HCEC 1CT (cell line): ENCODE measurements around the gene SAMD10.
A peak's percentile ranks its signal among the peaks of the same experiment; 100 is the strongest.
"Not testable (repeated sequence)": the region's sequence is repeated elsewhere in the genome, so short reads cannot be mapped to it uniquely, and the experiment has no call there.

ENCODE experiments used
- DNase-seq: peaks from one replicate; pipeline ENCODE4 v3.0.0-alpha.2; 2017

The SAMD10 gene

GRCh38 chr20:63968136-63968927 lies 11.1 kb downstream of the SAMD10 start:
- no peak for DNase-seq

GRCh38 chr20:63967330-63968135 lies 11.9 kb downstream of the SAMD10 start:
- no peak for DNase-seq

- no peak for DNase-seq
Observed at GRCh38 chr20:63966944-63967322, 12.5 kb downstream of the SAMD10 start.

GRCh38 chr20:63966172-63966943 lies 13.1 kb downstream of the SAMD10 start:
- no peak for DNase-seq

GRCh38 chr20:63964412-63964811 lies 15.0 kb downstream of the SAMD10 start:
- DNase-seq: no peak

- DNase-seq: no peak
Observed at GRCh38 chr20:63963784-63964301, 15.6 kb downstream of the SAMD10 start.

- DNase-seq: no peak
Observed at GRCh38 chr20:63963348-63963741, 16.1 kb downstream of the SAMD10 start.

GRCh38 chr20:63962426-63963347 lies 16.8 kb downstream of the SAMD10 start:
- DNase-seq: no peak

GRCh38 chr20:63961664-63962425 lies 17.6 kb downstream of the SAMD10 start:
- no peak for DNase-seq

- DNase-seq: not testable (repeated sequence)
Observed at GRCh38 chr20:63960654-63961621, 18.5 kb downstream of the SAMD10 start.

- no peak for DNase-seq
Observed at GRCh38 chr20:63959699-63960075, 19.8 kb downstream of the SAMD10 start.

- no peak for DNase-seq
Observed at GRCh38 chr20:63958964-63959698, 20.3 kb downstream of the SAMD10 start.

GRCh38 chr20:63958471-63958870 lies 21.0 kb downstream of the SAMD10 start:
- DNase-seq: no peak

GRCh38 chr20:63957690-63958441 lies 21.6 kb downstream of the SAMD10 start:
- DNase-seq: no peak

- DNase-seq: peak; percentile 49
Observed at GRCh38 chr20:63957004-63957689, 22.3 kb downstream of the SAMD10 start.

- no peak for DNase-seq
Observed at GRCh38 chr20:63956664-63957003, 22.8 kb downstream of the SAMD10 start.

GRCh38 chr20:63955827-63956663 lies 23.4 kb downstream of the SAMD10 start, which contains the start of gene UCKL1:
Gene UCKL1, minus strand, starts transcription at chr20:63956416. Its CDS starts 44 bp downstream, at chr20:63956372.
- peak; percentile 84 for DNase-seq
